GM19239 (cell line): ENCODE data around the gene AKR7A2.

ENCODE experiments used
- DNase-seq: peaks from one replicate; pipeline ENCODE4 v3.0.0; 2011; ENCODE audit warnings: low spot score; ENCODE audit not compliant: insufficient read length
- FAIRE-seq: peaks from 2 replicates; lab custom pipeline; 2011; peaks lifted over from hg19 to GRCh38; lab: Jason Lieb, UNC

The AKR7A2 gene

DNA sequence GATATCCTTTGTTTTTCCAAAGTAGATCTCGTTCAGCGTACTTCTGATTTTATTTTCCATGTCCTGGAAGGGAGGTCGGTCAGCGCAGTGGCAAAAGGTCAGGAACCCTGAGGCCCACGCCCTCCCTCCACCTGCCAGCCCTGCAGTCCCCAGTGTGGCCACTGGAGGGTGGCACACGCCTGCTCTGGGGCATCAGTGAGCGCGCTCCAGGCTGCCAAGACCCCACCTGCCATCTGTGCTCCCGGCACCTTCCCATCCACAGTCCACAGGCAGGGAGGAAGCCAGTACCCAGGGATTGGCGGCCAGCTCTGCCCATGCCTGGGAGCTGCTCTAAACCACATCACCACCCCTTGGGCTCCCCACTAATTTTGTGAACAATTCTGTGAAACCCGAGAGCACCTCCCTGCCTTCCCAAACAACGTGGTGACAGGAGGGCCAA lies 32.4 kb upstream of the AKR7A2 start:
- no peak for FAIRE-seq

DNA sequence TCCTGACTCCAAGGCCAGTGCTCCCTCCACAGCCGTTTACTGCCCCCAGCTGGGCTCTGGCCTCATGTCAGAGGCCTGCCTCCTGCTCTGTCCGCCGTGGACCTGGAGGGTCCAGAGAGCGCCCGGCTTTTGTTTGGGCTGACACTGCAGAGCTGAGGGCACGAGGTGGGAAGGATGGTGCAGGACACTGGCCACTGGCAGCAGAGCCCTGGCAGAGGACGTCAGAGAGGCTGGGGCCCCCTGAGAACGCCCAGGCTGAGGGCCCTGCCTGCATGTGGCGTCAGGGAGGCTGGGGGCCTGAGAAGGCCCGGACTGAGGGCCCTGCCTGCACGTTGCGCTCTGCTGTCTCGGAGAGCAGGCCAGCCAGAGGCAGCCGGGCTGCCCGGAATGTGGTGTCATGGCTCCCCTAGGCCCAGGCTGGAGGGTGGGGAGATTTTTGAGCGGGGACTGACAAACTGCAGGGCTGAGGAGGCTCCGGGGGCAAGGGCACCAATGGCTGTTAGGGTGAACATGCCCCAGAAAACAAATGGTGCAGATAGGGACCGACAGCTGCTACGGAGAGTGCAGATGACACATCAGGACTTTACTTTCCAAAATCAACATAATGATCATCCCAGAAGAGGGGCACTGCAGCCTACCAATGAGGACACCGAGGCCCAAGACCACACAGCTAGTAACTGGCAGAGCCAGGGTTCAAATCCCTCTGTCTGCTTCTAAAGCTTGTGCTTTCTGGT lies 31.8 kb upstream of the AKR7A2 start:
- no peak for FAIRE-seq
- no peak for DNase-seq

More for the DNA sequence above, 32.4 kb upstream of the AKR7A2 start:
- peak; percentile 52 for DNase-seq

DNA sequence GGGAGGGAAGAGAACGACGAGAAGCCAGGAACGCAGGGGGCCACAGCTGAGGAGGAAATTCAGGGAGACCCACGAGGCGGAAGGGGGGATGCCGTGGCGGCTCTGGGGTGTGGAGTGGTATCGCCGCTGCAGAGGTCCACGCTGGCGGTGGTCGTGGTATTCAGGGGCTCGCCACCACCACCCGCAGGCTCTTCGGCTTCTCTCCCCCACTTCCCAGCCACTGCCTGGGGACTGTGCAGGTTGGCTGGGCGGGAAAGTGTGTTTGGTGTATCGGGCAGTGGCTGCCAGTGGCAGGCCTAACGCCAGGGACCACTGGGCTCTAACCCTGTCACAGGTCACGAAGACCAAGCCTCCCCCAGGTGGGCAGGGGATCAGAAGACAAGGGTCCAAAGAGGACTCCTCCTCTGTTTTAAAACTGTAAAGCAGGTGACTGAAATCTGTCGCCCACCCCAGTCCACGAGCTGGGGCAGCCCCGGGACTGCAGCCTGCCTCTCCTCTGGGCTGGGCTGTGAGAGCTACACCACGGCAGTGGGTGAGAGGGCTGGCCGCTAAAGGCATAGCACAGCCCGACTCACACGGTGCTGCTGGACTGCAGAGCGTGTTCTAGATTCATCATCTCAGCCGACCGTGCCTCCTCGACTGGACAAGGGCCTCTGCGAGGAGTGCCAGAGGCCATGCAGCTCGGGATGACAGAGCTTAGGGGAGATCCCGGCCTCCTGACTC lies 31.1 kb upstream of the AKR7A2 start:
- no peak for DNase-seq
- FAIRE-seq: no peak

DNA sequence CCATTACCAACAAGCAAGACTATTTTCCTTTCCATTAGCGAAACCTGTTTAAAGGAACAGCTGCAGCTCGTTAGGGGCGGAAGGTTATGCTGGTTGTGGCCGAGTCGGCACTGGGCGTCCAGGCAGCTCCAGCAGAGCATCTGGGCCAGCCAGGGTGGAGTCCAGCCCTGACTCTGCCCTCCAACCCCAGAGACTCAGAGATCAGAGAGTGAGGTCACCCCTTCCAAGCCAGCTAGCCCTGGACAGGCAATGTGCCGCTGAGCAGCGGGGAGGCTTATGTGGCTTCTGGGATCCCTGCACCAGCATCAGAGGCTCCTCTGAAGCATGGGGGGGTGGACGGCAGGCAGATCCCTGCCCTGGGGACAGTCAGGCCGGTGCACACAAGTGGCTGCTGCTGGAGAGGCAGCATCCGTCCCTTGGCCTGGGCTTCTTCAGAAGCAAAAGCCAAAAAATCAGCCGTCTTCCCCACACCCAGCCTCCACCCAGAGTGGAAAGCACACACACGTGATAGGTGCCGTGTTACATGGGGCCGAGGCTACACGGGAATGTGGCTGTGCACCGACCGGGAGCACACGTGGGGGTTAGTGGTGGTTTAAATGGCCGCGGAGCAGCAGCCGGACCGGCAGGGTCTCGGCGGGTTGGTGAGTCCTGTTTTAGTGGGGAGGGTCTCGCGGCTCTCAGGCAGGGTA lies 30.3 kb upstream of the AKR7A2 start:
- FAIRE-seq: no peak
- no peak for DNase-seq

DNA sequence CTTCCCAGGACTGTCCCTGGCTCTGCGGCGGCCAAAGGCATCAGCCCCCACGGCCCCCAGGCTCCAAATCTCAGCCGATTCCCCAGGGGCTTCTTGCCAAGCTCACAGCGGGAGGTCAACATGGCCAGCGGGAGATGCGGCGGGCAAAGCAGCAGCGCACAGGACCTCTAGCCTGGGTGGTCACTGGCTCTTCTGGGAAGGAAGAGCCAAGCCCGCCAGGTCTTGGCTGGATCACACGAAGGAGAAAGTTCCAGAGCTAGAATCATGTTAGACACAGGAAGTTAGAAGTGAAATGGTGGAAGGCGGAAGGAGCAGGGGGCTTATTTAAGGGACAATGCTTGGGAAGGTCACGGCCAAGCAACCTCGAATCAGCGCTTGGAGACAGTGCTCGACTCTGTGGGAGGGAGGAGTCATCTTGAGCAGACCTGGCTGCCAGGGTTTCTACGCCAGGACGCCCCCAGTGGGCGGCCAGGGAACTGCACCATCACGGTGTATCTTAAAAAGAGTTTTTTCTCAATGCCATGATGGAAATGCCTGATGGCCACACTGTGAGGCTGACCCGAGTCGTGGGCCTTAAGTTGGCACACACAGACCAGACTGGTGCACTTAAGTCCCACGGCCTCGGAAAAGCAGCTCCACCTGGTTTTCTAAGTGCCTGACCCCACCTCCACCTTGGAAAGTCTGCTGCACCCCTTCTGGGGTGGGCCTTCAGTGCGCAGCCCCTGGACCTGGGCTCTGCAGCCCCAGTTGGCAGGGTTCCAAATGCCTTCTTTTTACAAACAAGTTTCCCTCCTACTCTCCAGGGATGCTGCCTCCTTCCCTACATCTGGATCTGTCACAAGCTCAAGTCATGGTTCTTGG lies 29.5 kb upstream of the AKR7A2 start:
- FAIRE-seq (peak; percentile 88), DNase-seq (peak; percentile 90)

DNA sequence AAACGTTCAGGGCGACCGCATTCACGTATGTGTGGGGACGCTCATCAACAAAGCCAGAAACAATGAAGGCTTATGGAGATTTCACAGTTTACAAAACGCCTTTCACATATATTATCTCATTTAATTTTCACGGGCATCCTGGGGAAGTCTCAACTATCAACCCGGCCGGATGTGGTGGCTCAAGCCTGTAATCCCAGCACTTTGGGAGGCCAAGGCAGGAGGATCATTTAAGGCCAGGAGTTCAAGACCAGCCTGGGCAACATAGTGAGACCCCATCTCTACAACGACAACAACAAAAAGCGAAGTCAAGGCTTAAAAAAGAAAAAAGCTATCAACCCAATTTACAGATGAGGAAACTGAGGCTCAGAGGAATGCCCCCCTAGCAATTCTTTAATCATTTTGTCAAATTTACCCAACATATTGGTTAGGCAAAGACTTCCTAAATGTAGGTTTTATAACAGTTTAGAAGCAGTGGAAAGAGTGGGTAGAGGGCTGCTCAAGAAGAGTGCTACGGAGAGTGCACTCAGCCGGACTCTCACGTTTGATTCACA lies 28.5 kb upstream of the AKR7A2 start:
- FAIRE-seq (no peak), DNase-seq (no peak)

DNA sequence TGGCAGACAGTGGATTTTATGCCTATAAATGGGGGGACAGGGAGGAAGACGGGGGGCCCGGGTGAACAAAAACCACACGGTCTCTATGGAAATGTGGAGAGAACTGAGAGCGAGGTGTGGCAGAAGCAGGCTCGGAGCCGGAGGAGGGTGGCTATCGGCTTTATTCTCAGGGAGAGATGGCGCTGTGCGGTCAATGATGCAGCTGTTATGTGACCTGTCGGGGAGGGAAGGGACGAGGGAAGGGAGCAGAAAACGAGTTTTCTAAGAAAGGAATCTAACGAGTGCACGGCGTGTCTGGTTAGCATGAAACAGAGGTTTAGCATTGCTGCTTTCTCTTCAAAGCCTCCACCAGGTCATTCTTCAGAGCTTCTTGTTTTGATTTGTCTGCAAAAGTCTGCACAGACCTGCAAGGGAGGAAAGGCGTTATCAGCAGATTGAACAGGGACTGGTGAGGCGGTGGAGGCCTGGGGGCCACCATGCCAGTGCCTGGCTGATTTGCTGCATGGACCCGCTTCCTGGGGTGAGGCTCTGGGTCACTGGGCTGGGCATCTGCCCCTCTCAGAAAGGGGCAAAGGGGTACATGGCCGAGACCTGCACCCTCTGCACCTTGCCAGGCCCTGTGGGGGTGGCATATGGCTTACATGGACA lies 27.4 kb upstream of the AKR7A2 start:
- DNase-seq: no peak
- FAIRE-seq: no peak

DNA sequence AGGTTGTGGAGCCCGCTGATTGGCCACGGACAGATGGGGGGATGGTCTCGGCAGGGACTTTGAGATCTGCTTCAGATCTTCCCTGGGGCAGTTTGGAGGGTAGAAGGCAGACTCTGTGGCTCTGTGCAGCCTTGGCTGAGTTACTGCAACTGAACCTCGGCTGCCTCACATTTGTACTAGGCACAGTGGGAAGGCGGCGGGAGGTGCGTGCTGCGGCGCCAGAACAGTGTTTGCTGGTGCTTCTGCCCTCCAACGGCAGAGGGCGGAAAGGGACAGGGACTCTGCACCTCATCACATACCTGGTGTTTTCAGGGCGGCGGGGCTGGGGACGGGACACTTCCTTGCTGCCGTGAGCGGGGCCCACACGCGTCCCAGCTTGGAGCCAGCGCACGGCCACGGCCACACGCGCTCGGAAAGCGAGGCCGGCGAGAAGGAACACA lies 26.4 kb upstream of the AKR7A2 start:
- DNase-seq: no peak
- FAIRE-seq: no peak

DNA sequence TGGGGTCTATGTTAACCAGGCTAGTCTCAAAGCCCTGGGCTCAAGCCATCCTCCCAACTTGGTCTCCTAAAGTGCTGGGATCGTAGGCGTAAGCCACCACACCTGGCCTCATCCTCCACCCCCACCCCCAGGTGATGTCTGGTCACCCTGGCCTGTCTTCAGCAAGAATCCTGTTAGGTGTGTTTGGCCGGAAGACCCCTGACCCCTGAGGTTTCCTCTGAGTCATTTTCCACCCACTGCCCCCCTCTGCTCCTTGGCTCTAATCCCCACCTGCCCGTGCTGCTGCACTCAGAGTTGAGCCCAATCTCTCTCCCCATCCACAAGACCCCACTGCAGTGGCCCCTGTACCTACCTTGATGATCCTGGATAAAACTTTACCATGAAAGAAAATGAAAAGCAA lies 25.3 kb upstream of the AKR7A2 start:
- FAIRE-seq: no peak
- DNase-seq: no peak

DNA sequence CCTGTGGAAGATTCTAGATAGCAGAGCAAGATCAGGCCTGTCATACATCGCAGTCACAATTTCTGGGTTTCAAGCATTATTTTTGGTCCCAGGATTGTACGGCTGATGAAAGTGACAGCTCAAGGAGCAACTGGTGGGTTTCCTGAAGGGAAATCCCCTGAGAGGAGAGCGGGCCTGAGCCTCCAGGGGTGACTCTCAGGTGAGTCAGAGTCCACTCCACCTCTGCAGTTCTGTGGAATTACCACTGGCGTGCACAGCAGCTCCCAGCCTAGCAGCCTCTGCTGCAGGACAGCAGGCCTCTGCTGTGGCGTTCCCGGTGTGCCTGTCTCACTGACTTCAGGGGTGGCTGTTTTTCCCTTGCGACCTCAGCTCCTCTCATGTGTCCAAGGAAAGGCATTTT lies 24.6 kb upstream of the AKR7A2 start:
- FAIRE-seq (no peak), DNase-seq (no peak)

DNA sequence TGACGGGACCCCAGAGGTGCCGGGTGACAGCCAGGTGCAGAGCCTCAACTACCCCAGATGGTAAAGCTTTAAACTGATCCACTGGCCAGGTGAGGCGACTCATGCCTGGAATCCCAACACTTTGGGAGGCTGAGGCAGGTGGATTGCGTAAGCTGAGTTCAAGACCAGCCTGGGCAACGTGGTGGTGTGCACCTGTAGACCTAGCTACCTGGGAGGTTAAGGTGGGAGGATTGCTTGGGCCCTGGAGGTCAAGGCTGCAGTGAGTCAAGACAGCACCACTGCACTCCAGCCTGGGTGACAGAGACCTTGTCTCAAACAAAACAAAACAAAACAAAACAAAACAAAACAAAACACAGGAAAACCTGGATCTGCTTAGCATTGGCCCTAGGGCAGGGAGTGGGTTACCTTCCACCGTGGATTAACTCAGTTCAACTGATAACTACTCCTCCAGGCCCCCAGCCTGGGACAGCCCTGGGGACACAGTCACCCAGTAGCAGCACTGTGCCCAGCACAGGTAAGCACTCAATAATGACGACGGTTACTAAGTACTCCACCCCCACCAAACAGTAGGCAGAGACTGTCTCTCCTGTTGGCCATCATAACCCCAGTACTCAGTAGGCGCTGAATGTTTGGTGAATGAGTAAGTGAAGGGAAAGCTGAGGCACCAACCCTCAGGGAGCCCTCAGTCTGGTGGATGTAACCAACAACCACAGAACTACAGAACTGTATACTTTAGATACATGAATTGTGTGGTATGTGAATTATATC lies 21.8 kb upstream of the AKR7A2 start:
- no peak for FAIRE-seq
- DNase-seq: no peak

DNA sequence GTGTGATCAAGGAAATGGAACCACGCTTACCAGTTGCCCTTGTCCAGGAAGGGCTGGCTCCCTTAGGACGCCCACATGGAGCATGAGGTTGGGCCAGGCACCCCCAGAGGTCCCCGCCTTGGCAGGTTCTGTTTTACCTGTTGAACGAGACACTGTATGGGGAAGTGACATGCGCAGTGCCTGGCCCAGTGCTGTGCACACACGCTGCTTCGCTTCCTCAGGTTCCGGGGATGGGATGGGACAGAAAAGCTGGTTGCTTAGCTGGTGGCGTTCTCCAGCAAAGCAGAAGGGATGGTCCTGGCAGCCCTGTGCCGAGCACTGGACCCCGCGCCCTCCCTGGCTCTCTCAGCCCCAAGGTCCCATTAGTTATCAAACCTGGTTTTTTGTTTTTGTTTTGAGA lies 20.9 kb upstream of the AKR7A2 start:
- no peak for FAIRE-seq
- DNase-seq: no peak

DNA sequence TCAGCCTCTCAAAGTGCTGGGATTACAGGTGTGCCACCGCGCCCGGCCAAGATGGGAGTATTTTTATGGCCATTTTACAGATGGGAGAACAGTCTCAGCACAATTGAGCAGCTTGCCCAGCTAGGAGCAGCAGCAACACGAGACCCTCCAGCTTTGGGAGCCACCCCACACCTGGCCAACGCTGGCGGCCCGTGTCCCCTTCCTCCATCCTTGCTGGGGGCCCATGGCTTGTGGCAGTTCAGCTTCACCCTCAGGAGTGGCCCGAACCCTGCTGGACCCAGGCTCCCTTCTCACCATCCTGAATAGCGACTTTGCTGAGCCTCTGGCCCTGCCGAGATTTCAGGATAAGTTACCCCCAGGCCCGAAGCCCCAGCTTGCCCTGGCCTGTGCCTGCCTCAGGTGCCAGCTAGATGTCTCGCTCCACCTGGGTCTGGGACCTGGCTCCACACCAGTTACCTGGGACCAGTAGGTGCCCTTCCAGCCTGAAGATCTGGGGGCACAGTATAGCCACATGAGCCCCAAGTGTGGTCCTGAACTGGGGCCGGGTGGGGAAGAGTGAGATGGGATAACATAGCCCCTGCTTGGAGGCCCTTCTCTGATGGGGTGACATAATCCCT lies 19.4 kb upstream of the AKR7A2 start:
- no peak for FAIRE-seq

DNA sequence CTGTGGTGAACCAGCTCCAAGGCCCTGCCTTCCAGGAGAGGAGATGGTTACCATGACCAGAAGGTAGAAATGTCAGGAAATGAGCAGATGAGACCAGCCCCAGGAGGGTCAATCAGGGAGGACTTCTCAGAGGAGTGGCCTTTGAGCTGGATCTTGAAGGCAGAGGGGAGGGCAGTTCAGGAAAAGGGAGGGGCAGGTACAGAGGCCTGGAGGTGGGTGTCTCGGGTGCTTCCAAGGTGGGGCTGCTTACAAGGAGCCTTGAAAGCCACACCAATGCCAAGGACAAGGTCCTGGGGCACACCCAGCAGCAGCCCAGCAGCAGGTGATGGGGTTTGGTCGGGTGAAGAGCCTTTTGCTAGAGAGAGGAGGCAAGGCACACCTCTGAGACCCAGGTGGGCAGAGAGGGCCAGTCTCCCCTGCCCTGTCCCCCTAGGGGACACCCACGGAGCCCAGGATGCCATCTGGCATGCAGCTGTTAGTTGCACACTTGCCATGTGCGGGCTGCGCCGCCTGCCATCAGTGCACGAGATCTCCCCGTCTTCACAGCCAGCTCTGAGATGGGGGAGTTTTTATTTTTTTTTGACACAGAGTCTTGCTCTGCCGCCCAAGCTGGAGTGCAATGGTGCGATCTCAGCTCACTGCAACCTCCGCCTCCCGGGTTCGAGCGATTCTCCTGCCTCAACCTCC lies 18.6 kb upstream of the AKR7A2 start:
- FAIRE-seq (no peak), DNase-seq (no peak)

More for the DNA sequence above, 19.4 kb upstream of the AKR7A2 start:
- DNase-seq: no peak

DNA sequence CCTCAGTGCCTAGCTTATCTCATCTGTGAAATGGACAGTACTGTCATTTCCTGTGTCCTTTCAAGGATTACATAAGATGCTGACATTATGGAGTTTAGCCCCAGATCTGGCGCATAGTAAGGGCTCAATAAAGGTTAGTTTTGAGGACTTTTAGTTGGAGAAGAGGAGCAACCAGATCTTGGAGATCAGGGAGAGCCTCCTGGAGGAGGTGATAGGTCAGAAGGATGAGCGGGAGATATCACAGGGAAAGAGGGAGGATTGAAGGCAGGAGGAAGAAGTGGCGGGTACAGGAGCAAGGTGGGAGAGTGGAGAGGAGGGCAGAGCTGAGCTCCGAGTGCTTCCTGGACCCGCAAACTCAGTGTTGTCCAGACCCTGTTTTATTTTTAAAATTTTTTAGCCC lies 17.7 kb upstream of the AKR7A2 start:
- FAIRE-seq (no peak), DNase-seq (no peak)

DNA sequence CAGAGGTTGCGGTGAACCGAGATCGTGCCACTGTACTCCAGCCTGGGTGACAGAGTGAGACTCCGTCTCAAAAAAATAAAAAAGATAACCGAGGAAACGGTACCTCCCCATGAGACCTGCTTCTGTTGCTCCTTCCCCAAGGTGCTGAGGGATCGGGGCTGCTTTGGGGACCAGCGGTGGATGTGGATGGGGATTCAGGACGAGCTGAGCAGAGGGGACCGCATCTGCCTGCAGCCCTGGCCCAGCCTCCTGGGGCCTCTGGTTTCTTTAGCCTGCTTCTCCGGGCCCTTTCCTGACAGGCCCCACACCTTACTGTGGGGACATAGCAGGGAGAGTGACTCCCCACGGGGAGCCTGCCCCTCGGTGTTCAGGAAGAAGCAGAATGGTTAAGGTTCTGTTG lies 17.2 kb upstream of the AKR7A2 start:
- FAIRE-seq: no peak
- no peak for DNase-seq

DNA sequence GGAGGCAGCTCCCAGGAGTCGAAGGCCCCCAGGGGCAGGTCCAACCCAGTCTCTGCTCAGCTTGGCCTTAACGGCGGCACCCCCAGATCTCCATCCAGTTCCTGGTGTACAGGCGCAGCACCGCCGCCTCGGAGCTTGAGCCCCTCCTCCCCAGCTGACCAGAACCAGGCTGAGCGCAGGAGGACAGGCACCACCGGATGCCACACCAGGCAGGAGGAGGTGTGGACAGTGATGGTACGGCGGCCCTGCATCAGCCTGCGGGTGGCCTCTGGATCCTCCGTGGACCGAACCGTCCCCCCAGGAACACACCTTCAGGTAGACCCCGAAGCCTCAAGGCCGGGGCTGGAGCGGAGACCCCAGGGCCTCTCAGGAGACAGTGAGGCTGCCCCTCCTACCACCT lies 16.5 kb upstream of the AKR7A2 start:
- DNase-seq (no peak), FAIRE-seq (no peak)

DNA sequence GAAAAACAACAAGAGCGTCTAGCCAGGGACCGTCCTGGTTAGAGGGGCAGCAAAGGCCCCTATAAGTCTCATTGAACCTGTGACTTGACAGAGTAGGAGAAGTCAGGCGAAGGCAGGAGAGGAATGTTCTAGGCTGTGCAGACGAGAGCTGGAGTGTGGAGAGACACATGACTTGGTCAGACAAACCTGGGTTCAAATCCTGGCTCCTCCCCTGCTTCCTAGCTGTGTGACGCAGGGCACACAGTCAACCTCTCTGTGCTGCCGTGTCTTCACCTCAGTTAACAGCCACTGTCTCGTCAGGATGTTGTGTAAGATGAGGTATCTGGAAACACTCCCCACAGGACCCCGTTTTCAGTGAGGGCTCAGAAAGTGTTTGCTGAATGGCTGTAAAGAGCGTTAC lies 15.8 kb upstream of the AKR7A2 start:
- no peak for DNase-seq
- no peak for FAIRE-seq
